IPS-11a (cell line): ENCODE measurements around the gene GAREM2.

Experiments used
- H3K4me3 ChIP-seq: one replicate; pipeline ENCODE4 v1.5.1; 2013; ENCODE audit warnings: low read depth, low read length, control low read depth

GAREM2 gene

GRCh38 chr2:26224095-26224494, 51.2 kb downstream of the GAREM2 start:
- H3K4me3 ChIP-seq, result no peak overlapping the region

- no peak overlapping the region for H3K4me3 ChIP-seq
Measured at GRCh38 chr2:26229595-26229994, 56.7 kb downstream of the GAREM2 start.

- H3K4me3 ChIP-seq, result no peak overlapping the region
Measured at GRCh38 chr2:26230806-26231205, 57.9 kb downstream of the GAREM2 start.

- no peak overlapping the region for H3K4me3 ChIP-seq
Measured at GRCh38 chr2:26235089-26235488, 62.2 kb downstream of the GAREM2 start.

- H3K4me3 ChIP-seq, result no peak overlapping the region
Measured at GRCh38 chr2:26237868-26238267, 65.0 kb downstream of the GAREM2 start.

- no peak overlapping the region for H3K4me3 ChIP-seq
Measured at GRCh38 chr2:26238311-26238958, 65.5 kb downstream of the GAREM2 start.
